PC-3 (cell line): ENCODE results near the gene TAS2R38. TPM values are rescaled to one million over a fixed set of nuclear protein-coding genes. Genes with fewer than 3 reads are reported as not detected.

Source experiments
- ATAC-seq: fragments of 200-7000 bp; cut with Tn5 transposase; 2 replicates; pipeline ENCODE4 v1.9.1; 2020; ENCODE audit warnings: mild to moderate bottlenecking, moderate library complexity
- BruUV-seq: library from RNA; stranded (reverse); fragments of 400-500 nt; replicated peaks from 2 replicates; lab custom pipeline; 2021; lab: Mats Ljungman, UMichigan
- CTCF ChIA-PET: fragments of 300-600 bp; sonication (Branson Sonifier 250); formaldehyde crosslinking; loops from one replicate; lab custom pipeline; 2022; ENCODE audit warnings: antibody characterized with exemption; lab: Charles Lee
- POLR2A ChIA-PET: fragments of 300-600 bp; sonication (Branson Sonifier 250); formaldehyde crosslinking; loops from one replicate; lab custom pipeline; 2022; ENCODE audit warnings: antibody characterized with exemption; ENCODE audit not compliant: unreplicated experiment; lab: Charles Lee
- DNase-seq: peaks from one replicate; pipeline ENCODE4 v3.0.0-alpha.2; 2015
- H2AFZ ChIP-seq: fragments of 300-600 bp; sonication (generic); 2 replicates; pipeline ENCODE4 v1.6.0; 2016; ENCODE audit warnings: antibody characterized with exemption, low read length
- H3F3A ChIP-seq: fragments of 300-600 bp; sonication (generic); one replicate; pipeline ENCODE4 v1.6.0; 2017; ENCODE audit warnings: antibody characterized with exemption, low read length, control low read depth, mild to moderate bottlenecking; ENCODE audit not compliant: unreplicated experiment
- H3K27ac ChIP-seq: fragments of 300-600 bp; sonication (generic); 2 replicates; pipeline ENCODE4 v1.5.1; 2016; ENCODE audit warnings: mild to moderate bottlenecking, low read length
- H3K27me3 ChIP-seq: fragments of 300-600 bp; sonication (generic); 2 replicates; pipeline ENCODE4 v1.6.1; 2016; ENCODE audit warnings: low read length, mixed read lengths
- H3K36me3 ChIP-seq: fragments of 300-600 bp; sonication (generic); 2 replicates; pipeline ENCODE4 v1.6.1; 2016; ENCODE audit warnings: low read depth, mixed run types, low read length, mixed read lengths
- H3K4me1 ChIP-seq: fragments of 300-600 bp; sonication (generic); 2 replicates; pipeline ENCODE4 v1.5.1; 2016; ENCODE audit warnings: low read length; ENCODE audit not compliant: insufficient read depth
- H3K4me2 ChIP-seq: fragments of 300-600 bp; sonication (generic); 2 replicates; pipeline ENCODE4 v1.6.0; 2016; ENCODE audit warnings: low read length
- H3K4me3 ChIP-seq: fragments of 300-600 bp; sonication (generic); 2 replicates; pipeline ENCODE4 v1.5.1; 2016; ENCODE audit warnings: mild to moderate bottlenecking, low read length, mixed read lengths
- H3K79me2 ChIP-seq: fragments of 300-600 bp; sonication (generic); 2 replicates; pipeline ENCODE4 v1.6.1; 2017; ENCODE audit warnings: low read length, mixed read lengths
- H3K9ac ChIP-seq: fragments of 300-600 bp; sonication (generic); 2 replicates; pipeline ENCODE4 v1.6.0; 2016; ENCODE audit warnings: mild to moderate bottlenecking, low read length
- H3K9me2 ChIP-seq: fragments of 300-600 bp; sonication (generic); replicated peaks from 2 replicates; pipeline ENCODE4 v1.6.1; 2016; ENCODE audit warnings: mixed run types, low read length, mixed read lengths
- H3K9me3 ChIP-seq: fragments of 300-600 bp; sonication (generic); 2 replicates; pipeline ENCODE4 v1.6.1; 2016; ENCODE audit warnings: low read length, mixed read lengths
- H4K20me1 ChIP-seq: fragments of 300-600 bp; sonication (generic); 2 replicates; pipeline ENCODE4 v1.6.1; 2016; ENCODE audit warnings: low read length, mixed read lengths
- EZH2 ChIP-seq: fragments of 300-600 bp; sonication (generic); IDR thresholded peaks from one replicate; pipeline ENCODE4 v1.6.1; 2017; ENCODE audit warnings: antibody characterized with exemption, mild to moderate bottlenecking, low read length; ENCODE audit not compliant: unreplicated experiment
- EZH2phosphoT487 ChIP-seq: fragments of 300-600 bp; sonication (generic); IDR thresholded peaks from 2 replicates; pipeline ENCODE4 v1.6.1; 2018; ENCODE audit warnings: mild to moderate bottlenecking, antibody characterized with exemption, low read length, borderline replicate concordance
- intact Hi-C: fragments of 100-400 bp; cut with micrococcal nuclease; formaldehyde crosslinking; loops from 2 replicates; pipeline ENCODE4 v1.9.0; 2023
- total RNA-seq: library from RNA; depleted of rRNA; stranded (reverse); fragments of >200 nt; gene quantifications from 2 replicates; pipeline ENCODE4 v1.2.3, GENCODE V29; 2014
- TF ChIP-seq, protein P1 (sequence below): fragments of 300-600 bp; sonication (generic); conservative IDR thresholded peaks from 2 replicates; pipeline ENCODE4 v1.5.1; 2017; ENCODE audit warnings: antibody characterized with exemption, low read depth, mild to moderate bottlenecking, low read length

The TAS2R38 gene
- total RNA-seq, 1 experiment from 2014 or later, result not detected

DNA sequence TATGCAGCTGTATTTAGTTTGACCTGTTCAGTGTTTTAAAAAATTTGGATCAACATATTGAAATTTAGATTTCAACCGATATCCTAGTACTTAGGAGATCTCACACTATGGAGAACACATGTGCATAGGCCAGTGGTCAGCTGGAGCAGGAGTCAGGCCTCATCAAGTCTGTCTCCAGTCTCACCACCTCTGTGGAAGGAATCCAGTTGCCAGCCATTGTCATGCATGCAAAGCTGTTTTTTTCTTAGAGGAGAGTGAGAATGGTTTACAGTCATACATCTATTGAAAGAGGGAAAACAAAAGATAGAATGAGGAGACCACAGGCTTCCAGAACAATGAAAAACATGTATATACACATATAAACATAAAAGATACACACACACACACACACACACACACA lies 19.2 kb downstream of the TAS2R38 start:
- Histone ChIP-seq H3K36me3 (no peaks in the 10 kb centered on the region), H3K79me2 (no peaks in the 10 kb centered on the region), H3F3A (no peaks in the 10 kb centered on the region), H3K27ac (no peak overlapping the region), H4K20me1 (no peaks in the 10 kb centered on the region), H2AFZ (no peak overlapping the region), H3K27me3 (peaks cover 13% of the 10 kb centered on the region; the same call in 1 of the 2 replicates), H3K9me3 (no peaks in the 10 kb centered on the region), H3K4me2 (no peak overlapping the region), H3K9me2 (no peaks in the 10 kb centered on the region), H3K4me1 (no peaks in the 10 kb centered on the region), H3K4me3 (no peak overlapping the region), H3K9ac (no peak overlapping the region)
- TF ChIP-seq, protein P1, sequence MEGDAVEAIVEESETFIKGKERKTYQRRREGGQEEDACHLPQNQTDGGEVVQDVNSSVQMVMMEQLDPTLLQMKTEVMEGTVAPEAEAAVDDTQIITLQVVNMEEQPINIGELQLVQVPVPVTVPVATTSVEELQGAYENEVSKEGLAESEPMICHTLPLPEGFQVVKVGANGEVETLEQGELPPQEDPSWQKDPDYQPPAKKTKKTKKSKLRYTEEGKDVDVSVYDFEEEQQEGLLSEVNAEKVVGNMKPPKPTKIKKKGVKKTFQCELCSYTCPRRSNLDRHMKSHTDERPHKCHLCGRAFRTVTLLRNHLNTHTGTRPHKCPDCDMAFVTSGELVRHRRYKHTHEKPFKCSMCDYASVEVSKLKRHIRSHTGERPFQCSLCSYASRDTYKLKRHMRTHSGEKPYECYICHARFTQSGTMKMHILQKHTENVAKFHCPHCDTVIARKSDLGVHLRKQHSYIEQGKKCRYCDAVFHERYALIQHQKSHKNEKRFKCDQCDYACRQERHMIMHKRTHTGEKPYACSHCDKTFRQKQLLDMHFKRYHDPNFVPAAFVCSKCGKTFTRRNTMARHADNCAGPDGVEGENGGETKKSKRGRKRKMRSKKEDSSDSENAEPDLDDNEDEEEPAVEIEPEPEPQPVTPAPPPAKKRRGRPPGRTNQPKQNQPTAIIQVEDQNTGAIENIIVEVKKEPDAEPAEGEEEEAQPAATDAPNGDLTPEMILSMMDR, result no peak
- no peak for TF ChIP-seq EZH2
- TF ChIP-seq EZH2phosphoT487, result no peak
- ChIA-PET POLR2A (no interaction called here), CTCF (no interaction called here)
- no TSS peak for BruUV-seq
- ATAC-seq, result no peak
- intact Hi-C loops, result no loop called here
- DNase-seq, result no peak

DNA sequence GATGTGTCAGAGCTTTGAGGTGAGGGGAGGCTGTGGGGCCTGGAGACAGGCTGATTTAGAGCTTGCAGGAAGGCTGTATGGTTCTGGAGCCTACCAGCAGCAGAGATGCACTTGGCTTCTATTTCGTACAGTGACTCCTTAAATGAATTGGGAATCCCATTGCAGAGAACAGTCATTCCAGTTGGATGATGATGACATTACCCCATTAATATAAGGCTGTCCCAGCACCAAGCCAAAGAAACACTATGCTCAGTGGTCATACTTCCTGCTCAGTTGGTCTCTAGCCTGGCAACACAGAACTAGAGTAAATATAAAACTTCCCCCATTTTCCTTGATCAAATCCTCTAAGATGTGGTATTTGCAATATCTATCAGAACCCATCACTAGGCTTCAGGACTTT lies 21.1 kb downstream of the TAS2R38 start:
- H3K4me1 ChIP-seq, result no peaks in the 10 kb centered on the region
- POLR2A ChIA-PET, result no interaction called here
- no peak for DNase-seq
- H3K36me3 ChIP-seq, result no peaks in the 10 kb centered on the region
- H3K9me3 ChIP-seq, result no peaks in the 10 kb centered on the region
- H3K79me2 ChIP-seq, result no peaks in the 10 kb centered on the region
- CTCF ChIA-PET, result no interaction called here
- no peak overlapping the region for H2AFZ ChIP-seq
- H3K4me2 ChIP-seq, result no peak overlapping the region
- TF ChIP-seq EZH2, result no peak
- no peak for TF ChIP-seq EZH2phosphoT487
- TF ChIP-seq, protein P1, result no peak
- ATAC-seq, result no peak
- H3K27me3 ChIP-seq, result 0 out of 2 replicates have a peak, but pooled peaks cover 4% of the 10 kb centered on the region
- BruUV-seq, result no TSS peak
- H3K4me3 ChIP-seq, result no peak overlapping the region
- no peaks in the 10 kb centered on the region for H3K9me2 ChIP-seq
- no peaks in the 10 kb centered on the region for H4K20me1 ChIP-seq
- intact Hi-C loops, result no loop called here
- no peak overlapping the region for H3K27ac ChIP-seq
- H3K9ac ChIP-seq, result no peak overlapping the region
- H3F3A ChIP-seq, result no peaks in the 10 kb centered on the region

DNA sequence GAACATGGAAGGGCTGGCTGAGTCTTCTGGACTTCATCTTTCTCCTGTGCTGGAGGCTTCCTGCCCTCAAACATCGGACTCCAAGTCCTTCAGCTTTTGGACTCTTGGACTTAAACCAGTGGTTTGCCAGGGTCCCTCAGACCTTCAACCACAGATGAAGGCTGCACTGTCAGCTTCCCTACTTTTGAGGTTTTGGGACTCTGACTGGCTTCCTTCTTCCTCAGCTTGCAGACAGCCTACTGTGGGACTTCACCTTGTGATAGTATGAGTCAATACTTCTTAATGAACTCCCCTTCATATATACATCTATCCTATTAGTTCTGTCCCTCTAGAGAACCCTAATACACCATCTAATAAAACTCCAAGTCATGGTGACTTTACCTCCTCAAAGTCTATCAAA lies 22.8 kb downstream of the TAS2R38 start:
- no TSS peak for BruUV-seq
- Histone ChIP-seq H3K36me3 (no peaks in the 10 kb centered on the region), H3K9me3 (no peaks in the 10 kb centered on the region), H3K9ac (no peak overlapping the region), H3K4me1 (no peaks in the 10 kb centered on the region), H3K9me2 (no peaks in the 10 kb centered on the region), H2AFZ (no peak overlapping the region), H3K4me2 (no peak overlapping the region), H3F3A (no peaks in the 10 kb centered on the region), H3K27me3 (no peaks in the 10 kb centered on the region), H3K27ac (no peak overlapping the region), H3K4me3 (no peak overlapping the region), H4K20me1 (no peaks in the 10 kb centered on the region), H3K79me2 (no peaks in the 10 kb centered on the region)
- ChIA-PET CTCF (no interaction called here), POLR2A (no interaction called here)
- intact Hi-C loops, result no loop called here
- no peak for ATAC-seq
- TF ChIP-seq, protein P1, result no peak
- no peak for TF ChIP-seq EZH2phosphoT487
- TF ChIP-seq EZH2, result no peak
- DNase-seq, result no peak
